Anterior cingulate cortex (tissue), 58 donors: Measurements from ENCODE around the gene GPC3.

Experiments used
- DNase-seq, 58 donors: peaks; one replicate each; lab custom pipeline; 2025; lab: John Stamatoyannopoulos, UW

Gene GPC3

DNA sequence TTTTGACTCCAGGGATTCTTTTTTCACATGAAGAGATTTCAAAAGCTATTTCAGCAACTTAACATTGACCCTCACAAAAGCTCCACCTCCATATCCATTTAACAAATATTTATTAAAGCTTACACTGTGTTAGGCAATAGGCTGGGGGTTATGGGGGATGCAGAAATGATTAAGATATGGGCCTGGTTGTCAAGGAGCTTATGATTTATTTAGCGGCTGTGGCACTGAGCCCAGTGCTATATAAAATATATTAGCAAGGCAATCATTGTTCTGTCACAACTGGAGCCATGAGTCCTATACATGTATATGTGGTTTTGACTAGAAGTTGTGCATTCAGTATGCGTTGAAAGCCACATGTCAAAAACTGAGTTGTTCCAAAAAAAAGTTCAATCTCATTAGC, 131.1 kb downstream of the GPC3 start:
- DNase-seq = no peak

- no peak for DNase-seq
These were observed 132.5 kb downstream of the GPC3 start for GRCh38 chrX:133852837-133853356.

GRCh38 chrX:133852401-133852800, 133.0 kb downstream of the GPC3 start:
- no peak for DNase-seq

DNA sequence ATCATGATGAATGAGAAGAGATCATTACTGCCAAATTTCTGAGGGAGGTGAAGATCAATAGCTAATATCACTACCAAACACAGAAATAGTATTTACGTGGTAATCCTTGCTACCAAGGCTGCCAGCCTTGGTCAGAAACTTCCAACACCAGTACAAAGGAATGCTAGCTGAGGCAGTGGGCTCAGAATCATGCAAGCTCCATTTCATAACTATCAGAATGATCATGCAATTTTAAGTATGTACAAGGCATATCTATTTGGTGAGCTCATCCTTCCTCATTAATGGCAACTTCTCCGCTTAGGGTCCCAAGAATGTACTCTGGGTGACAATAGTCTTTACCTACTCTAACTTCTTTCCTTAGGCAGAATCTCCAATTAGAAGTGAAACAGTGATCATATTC, 135.0 kb downstream of the GPC3 start:
- no peak for DNase-seq

GRCh38 chrX:133849676-133850075, 135.7 kb downstream of the GPC3 start:
- no peak for DNase-seq

GRCh38 chrX:133847340-133847994, 137.9 kb downstream of the GPC3 start:
- no peak for DNase-seq

DNA sequence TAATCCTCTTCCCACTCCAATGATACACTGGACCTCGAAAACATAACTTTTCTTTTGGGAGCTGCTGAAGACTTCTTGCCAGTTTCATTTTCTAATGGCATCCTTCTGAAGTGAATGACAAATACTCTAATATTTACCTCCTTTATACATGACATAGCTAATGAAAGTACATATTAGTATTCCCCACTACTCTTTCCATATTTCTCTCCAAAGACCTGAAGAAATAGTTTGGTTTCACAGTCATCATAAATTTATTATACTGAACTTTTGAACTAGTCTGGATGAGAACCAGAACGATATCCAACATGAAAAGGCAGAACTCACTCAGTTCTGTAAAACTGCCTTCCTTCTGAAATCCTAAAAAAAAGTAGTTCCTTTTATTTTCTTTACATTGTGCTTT, 139.1 kb downstream of the GPC3 start:
- no peak for DNase-seq

DNA sequence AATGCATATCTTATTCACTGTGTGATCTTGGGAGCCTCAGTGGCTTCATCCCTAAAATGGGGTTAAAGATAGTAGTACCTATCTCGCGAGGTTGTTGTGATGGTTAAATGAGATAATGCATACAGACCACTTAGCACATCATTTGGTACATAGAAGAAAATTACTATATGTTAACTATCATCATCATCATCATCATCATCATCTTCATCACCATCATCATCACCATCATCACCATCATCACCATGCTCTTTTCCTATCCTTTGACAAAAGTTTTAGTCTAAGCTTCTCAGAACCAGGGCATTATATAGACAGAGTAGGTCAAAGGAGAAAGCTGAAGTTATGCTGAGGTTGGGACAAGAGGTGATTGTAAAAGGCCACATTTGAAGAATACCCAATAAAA, 145.0 kb downstream of the GPC3 start:
- DNase-seq = no peak

- DNase-seq = peak in 7 of 58 donors; percentile 0 to 10 (median 1)
These were observed 146.4 kb downstream of the GPC3 start for GRCh38 chrX:133838761-133839676.

- no peak for DNase-seq
These were observed 148.3 kb downstream of the GPC3 start for GRCh38 chrX:133837091-133837490.

DNA sequence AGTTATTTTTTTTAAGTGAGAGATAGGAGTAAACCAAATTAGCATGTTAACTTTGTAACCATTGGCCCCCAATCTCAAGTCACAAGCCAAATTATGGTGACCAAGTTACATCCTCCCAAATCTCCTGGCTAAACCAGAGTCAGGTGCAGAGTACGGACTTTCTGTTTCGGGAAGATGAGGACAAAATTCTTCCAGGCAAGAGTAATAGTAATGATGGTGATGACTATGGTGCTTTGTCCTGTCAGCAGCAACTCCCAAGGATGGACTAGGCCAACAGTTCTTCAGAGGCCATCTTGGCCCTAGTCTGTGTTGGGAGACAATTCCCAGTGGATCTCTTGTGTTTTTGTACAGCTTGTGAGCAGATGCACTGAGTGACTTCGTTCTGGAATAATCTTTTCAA, 148.8 kb downstream of the GPC3 start:
- no peak for DNase-seq

GRCh38 chrX:133834771-133835170, 150.6 kb downstream of the GPC3 start:
- DNase-seq = no peak

- no peak for DNase-seq
These were observed 165.8 kb downstream of the GPC3 start for GRCh38 chrX:133819546-133819945.

DNA sequence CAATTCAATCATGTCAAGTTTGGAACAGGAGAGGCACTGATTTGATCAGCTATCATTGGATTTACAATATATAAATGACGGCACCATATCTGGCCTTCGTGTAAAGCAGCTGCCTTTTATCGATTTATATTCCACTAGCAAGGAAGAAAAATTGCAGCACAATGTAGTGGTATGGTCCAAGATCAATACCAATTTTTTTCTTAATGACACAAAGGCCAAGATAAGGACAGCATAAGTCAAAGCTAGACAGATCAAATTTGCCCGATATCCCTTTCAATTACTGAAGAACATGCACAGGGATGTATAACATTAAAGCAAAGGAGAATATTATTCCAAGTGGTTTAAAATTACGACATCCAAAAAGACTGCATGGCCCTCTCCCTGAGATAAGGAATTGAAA, 167.4 kb downstream of the GPC3 start:
- no peak for DNase-seq

DNA sequence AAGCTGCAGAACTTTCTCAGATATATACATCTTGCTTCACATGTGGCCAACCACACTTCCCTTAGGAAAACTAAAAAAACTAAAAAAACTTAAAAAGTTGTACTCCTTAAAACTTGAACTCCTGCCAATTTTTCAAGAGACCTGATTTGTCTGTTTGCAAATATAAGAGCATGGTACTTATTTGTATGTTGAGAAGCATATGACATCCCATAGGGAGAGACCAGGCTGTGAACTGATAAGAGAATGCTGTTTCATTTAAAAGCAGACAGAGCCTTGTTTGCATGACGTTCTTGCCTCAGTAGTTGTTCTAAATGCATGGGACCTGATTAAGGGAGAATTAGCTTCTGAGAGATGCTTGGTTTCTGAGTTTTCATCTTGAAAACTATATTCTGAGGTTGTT, 169.9 kb downstream of the GPC3 start:
- no peak for DNase-seq

DNA sequence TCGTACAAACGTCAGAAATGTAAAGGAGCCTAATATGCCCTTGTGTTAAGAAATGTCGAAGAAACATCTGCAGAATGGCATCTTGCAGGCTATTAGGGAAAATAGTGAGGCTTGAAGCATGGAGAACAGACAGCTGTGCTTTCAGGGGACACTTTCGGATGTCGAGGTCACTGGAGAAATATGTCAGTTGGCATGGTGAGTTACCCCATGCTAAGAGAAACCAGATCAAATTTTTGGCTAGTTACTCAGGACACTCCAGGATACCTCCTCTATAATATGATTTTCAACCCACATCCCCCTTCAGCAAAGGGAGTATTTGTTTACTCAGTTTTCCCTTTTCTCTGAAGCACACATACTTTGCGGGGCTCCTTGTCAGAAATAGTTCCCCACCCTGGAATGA, 171.4 kb downstream of the GPC3 start:
- no peak for DNase-seq

DNA sequence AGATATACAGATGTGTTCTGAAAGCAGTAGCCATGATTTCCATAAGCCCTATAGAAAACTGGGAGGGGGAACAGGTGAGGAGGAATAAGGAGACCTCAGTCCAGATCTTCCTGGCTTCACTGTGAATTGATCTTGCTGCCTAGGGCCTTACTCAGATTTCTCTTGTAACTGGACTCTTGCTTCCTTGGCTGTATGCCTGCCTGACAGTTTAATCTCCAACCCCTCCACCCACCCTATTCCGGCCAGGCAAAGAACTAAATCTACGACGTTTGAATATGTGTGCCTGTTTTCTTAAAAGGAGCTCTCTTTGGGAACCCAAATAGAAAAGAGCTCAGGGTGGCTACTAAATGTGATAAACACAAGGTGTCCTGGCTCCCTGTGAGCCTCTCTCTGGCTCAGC, 173.0 kb downstream of the GPC3 start:
- DNase-seq = no peak

DNA sequence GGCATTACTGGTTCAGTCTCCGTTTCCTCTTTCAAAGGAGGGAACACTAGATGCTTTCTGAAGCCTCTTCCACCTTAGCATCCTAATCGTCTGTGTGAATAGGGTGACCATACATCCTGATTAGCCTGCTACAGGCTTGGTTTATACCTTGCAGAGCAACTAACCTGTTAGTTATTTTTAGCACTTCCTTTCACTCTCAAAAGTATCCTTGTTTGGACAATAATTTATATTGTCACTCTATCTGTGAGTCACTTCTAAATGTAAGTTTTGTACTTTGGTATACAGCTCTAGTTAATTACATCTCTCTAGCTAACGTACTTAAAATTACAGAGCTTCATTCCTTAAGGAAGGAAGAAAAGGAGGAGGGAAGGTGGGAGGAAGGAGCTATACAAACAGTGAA, 174.5 kb downstream of the GPC3 start:
- no peak for DNase-seq

- no peak for DNase-seq
These were observed 181.3 kb downstream of the GPC3 start for GRCh38 chrX:133804072-133804471.

DNA sequence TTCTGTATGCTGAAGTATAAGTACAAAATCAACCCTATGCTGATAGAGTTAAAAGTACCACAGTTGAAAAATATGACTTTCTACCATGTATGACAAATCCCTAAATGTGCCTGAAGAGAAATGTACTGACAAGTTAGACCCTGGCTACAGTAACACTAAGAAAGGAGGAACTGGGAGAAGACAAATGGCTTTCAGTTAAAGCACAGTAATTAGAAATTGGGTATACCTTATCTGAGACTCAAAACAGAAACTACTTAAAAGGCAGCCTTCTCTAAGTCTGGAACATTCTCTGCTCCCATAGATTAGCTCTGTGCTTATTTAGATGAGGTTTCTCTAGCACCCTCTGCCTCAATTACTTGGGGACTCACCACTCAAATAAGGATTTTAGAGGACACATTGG, 189.1 kb downstream of the GPC3 start:
- DNase-seq = no peak

DNA sequence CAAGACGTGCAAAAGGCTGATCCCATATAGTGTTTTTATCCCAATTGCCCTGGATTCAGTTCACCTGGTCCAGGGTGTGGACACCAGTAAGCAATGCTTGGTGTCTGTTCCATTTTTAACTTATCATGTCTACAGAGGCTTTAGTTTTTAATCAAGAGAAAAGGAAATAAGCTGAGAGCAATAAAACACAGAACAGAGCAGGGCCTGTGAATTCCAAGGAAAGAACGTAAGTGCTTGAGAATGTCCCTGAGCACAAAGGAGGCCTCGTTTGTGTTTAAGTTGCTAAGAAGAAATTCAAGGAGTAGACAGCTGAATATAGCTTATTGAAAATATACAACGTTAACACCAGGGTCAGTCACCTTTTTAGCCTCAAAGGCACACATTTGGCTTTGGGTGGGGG, 191.3 kb downstream of the GPC3 start:
- DNase-seq = no peak

DNA sequence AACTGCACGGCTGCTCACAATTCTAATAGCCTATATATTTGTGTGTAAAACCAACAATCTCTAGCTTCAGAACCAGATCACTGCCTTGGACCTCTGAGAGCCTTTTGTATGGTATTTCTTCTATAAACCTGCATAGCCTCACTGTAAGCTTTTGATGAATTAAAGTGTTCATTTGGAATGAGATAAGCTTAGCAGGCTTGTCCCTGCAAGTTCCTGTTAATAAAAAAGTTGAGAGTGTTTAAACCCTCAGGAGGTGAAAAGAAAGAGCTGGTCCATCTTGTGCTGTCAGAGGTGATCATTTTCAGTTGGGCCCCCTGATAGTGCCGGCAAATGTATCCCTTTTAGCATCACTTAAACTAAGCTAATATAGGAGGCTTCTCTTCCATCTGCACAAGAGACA, 191.8 kb downstream of the GPC3 start:
- no peak for DNase-seq
